Activated CD4-positive, alpha-beta T cell treated with anti-CD3 and anti-CD28 coated beads for 1 hour (primary cell): ENCODE results near the gene PC.
"Not testable (repeated sequence)": the region's sequence is repeated elsewhere in the genome, so short reads cannot be mapped to it uniquely, and the experiment has no call there.

Experiments
- DNase-seq: peaks from one replicate; pipeline ENCODE4 v3.0.0-alpha.2; 2020

PC gene

GRCh38 chr11:66978229-66978628 lies 20.0 kb upstream of the PC start:
- DNase-seq = no peak

GRCh38 chr11:66976925-66977324 lies 18.7 kb upstream of the PC start:
- no peak for DNase-seq

DNA sequence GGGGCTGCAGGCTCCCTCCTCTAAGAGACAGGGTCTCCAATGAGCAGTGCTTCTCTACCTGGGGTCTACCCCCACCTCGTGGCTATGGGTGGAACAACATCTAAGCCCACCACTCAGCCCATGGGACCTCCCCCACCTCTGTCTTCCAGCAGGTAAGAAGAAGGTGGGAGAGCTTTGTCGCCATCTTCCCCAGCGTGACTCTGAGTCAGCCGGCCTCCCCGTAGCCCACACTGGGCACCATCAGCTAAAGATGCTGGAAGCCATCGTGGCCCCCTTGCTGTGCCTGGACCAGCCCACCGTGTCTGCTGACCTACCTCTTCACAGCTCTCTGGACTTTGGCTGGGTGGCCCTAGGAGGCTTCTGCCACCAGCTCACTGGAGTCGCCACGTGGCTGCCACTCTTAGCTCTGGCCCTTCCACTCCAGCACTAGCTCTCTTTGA lies 17.9 kb upstream of the PC start:
- DNase-seq = no peak

- no peak for DNase-seq
Observed at GRCh38 chr11:66975405-66976027, 17.3 kb upstream of the PC start.

GRCh38 chr11:66974724-66975404 lies 16.7 kb upstream of the PC start, which contains the start of gene C11orf86:
Gene C11orf86 (plus strand): TSS chr11:66975304. CDS start chr11:66975363, 59 bp downstream.
- no peak for DNase-seq

GRCh38 chr11:66973956-66974580 lies 15.9 kb upstream of the PC start:
- DNase-seq = no peak

- DNase-seq = no peak
Observed at GRCh38 chr11:66971488-66971887, 13.3 kb upstream of the PC start.

DNA sequence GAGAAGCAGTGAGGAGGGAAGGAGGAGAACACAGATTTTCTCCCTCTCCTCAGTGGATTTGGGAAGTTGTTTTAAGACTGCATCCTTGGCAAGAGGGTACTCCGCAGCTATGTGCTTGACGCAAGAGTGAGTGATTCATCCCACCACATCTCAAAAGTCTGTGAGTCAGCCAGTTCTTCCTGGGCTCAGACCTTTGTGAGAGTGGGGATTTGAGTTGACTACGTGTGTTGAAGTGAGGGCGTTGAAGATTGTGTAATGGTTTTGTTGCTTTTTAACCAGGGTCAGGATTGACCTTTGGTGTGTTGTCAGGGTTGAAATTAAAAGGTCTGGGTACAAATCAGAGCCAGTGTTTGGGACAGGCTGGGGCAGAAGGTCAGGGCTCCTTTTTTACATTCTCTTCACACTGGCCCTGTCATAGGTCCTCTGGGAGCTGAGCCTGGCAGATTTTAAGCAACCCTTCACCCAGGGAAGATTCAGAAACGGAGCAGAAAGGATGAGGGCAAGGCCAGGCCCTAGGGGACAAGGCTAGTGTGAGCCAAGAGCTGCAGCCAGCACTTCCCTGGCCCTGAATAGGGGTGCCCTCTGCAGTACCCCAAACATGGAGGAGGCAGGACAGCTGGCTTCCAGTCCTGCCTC lies 12.7 kb upstream of the PC start:
- DNase-seq = no peak

- no peak for DNase-seq
Observed at GRCh38 chr11:66970371-66970806, 12.2 kb upstream of the PC start.

DNA sequence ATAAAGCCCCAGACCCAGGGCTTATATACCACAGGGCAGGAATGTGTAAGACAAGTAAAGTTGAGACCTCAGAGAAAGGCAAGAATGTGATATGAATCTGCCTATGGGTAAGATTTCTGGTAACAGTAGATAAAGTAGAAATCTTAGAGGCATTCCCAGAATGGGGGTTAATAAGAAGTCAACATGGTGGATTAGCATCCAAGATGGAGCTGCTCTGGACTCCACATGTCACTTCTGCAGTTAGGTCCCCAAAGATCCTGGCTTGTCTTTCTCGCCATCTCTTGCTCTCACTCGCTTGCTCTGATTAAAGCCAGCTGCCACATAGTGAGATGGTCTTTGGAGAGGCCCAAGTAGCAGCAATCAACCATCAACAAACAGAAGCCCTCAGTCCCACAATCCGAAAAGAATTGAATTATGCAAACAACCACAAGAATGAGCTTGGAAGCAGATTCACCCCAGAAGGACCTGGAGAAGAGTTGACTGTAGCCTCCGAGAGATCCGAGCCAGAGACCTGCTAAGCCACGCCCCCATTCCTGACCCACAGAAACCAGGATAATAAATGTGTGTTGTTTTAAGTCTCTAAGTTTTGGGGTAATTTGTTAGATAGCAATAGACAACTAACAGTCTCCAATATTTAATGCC lies 11.5 kb upstream of the PC start:
- no peak for DNase-seq

DNA sequence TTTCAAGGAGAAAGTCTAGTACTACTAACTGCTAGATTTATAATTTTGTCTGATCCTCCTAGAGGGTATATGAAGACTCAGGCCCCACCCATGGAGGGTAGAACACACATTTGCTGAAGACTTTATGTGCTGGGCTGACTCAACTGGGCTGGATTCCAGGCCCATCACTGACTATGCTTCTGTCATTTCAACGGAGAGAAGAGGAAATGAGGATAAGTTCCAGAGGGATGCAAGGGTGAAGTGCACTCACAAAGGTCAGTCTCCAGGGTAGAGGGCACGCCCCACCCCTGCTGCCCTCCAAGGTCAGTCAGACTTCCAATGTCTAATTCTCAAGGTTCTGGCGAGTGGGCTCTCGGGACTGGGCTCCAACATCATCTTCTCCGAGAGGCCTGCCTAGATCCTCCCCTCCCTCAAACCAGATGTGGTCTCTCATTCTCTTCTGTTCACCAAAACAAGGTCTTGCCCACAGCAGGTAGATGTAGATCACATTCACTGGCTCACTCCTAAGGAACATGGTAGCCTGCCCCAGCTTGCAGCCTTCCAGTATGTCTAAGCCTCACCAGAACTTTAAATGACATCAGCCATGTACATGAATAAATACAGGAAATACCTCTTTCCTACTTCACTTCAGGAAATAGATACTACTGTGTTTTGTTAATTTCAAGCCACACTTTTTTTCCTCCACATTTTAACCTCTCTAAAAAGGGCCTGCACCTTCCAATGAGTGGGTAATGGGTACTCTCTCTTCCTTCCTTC lies 9.7 kb upstream of the PC start:
- DNase-seq = no peak

DNA sequence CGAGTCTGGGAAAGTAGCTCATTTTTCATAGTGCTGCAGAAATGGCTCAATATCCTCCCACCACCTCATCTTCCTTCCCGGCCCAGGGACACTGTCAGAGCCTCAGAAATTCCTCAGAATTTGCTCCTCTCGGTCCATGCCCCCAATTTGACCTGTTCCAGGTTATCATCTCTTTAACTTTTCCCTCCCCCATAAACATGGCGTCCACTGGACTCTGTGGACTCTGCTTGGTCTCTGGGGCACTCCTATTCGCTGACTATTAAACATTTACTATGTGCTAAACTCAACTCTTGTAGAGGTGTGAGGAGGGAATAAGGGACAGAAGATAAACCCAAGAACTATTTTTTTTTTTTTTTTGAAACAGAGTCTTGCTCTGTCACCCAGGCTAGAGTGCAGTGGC lies 8.2 kb upstream of the PC start:
- no peak for DNase-seq

DNA sequence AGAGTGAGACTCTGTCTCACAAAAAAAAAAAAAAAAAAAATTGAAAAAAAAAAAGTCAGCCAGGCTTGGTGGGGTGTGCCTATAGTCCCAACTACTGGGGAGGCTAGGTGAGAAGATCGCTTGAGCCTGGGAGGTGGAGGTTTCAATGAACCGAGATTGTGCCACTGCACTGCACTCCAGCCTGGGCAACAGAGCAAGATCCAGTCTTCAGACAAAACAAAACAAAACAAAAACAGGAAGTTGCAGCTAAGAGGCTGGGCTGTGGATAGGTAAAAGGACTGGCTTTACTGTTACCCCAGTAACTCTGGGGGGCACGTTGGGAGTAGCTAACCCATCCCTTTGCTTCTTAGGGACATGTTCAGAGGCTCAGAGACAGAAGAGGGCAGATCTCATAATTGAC lies 6.3 kb upstream of the PC start:
- no peak for DNase-seq

GRCh38 chr11:66962801-66963200 lies 4.6 kb upstream of the PC start:
- DNase-seq = no peak

DNA sequence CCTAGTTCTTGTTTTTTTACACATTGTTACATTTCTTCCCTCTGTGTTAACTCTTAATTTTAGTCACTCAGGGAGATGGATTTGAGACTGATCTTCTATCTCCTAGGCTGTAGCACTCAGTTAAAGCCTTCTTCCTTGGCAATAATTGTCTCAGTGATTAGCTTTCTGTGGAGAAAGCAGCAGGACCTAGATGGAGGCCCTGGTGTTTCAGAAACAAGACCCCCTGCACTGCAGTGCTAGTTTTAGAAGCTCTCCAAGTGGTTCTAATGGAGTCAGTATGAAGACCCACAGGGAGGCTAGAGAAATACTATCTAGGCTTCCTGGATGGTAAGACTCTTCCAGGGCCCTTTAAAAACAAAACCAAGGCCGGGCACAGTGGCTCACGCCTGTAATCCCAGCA lies 4.1 kb upstream of the PC start:
- DNase-seq = no peak

DNA sequence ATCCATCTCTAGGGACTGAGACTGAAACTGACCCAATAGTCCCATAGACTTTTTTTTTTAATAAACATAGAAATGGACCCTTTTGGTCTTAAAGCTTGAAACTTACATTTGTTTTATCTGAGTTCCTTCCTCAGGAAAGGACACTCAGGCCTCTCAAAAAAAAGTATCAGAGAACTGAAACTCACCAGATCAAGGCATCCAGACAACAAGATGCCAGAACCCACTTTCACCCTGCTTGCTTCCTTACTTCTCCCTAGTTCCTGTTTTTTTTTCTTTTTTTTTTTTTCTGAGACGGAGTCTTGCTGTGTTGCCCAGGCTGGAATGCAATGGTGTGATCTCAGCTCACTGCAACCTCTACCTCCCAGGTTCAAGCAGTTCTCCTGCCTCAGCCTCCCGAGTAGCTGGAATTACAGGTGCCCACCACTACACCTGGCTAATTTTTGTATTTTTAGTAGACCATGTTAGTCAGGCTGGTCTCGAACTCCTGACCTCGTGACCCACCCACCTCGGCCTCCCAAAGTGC lies 3.6 kb upstream of the PC start:
- not testable (repeated sequence) for DNase-seq

GRCh38 chr11:66958956-66959274 lies 732 bp upstream of the PC start:
- no peak for DNase-seq

DNA sequence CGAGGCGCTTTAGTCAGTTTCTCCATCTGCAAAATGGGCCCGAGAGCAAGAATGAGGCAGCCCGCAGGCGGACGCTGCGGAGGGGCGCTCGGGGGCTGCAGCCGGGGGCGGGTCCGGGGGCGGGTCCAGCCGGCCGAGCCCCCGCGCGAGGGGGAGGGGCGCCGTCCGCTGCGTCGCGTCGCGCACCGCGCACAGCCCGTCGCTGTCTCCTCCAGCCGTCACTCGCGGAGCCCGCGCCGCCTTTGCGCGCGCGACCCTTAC lies 282 bp downstream of the PC start:
- DNase-seq = no peak

GRCh38 chr11:66956689-66957290 lies 1.4 kb downstream of the PC start:
- no peak for DNase-seq

- DNase-seq = no peak
Observed at GRCh38 chr11:66953081-66953833, 4.9 kb downstream of the PC start.

DNA sequence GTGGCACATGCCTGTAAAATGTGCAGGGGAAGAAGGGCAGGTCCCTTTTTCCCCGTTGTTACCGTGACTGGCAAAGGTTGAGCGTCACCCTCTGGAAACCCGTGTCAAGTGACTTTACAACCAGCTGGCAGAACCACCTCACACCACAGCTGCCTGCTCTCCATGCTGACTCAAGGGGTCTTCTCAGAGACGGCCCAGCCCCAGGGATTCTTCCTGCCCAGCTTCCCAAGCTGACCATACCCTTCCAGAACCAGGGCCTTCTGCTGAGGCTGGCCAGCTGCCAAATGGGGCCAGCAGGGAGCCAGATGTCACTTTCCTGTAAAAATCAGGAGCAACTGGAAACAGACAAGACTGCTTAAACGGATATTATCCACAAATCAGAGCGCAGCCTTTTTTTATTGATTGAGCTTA lies 6.3 kb downstream of the PC start:
- no peak for DNase-seq

GRCh38 chr11:66951135-66951534 lies 7.0 kb downstream of the PC start:
- no peak for DNase-seq
